Stimulated activated CD4-positive, alpha-beta T cell treated with anti-CD3 and anti-CD28 coated beads, Interleukin-15, amount 100 ng/mL, for 24 hours (primary cell): Measurements from ENCODE around the gene ZNF385A.
A peak's percentile ranks its signal among the peaks of the same experiment; 100 is the strongest.
"Not testable (repeated sequence)": the region's sequence is repeated elsewhere in the genome, so short reads cannot be mapped to it uniquely, and the experiment has no call there.

ENCODE experiments used
- DNase-seq: peaks from one replicate; pipeline ENCODE4 v3.0.0-alpha.2; 2020

Gene ZNF385A

DNA sequence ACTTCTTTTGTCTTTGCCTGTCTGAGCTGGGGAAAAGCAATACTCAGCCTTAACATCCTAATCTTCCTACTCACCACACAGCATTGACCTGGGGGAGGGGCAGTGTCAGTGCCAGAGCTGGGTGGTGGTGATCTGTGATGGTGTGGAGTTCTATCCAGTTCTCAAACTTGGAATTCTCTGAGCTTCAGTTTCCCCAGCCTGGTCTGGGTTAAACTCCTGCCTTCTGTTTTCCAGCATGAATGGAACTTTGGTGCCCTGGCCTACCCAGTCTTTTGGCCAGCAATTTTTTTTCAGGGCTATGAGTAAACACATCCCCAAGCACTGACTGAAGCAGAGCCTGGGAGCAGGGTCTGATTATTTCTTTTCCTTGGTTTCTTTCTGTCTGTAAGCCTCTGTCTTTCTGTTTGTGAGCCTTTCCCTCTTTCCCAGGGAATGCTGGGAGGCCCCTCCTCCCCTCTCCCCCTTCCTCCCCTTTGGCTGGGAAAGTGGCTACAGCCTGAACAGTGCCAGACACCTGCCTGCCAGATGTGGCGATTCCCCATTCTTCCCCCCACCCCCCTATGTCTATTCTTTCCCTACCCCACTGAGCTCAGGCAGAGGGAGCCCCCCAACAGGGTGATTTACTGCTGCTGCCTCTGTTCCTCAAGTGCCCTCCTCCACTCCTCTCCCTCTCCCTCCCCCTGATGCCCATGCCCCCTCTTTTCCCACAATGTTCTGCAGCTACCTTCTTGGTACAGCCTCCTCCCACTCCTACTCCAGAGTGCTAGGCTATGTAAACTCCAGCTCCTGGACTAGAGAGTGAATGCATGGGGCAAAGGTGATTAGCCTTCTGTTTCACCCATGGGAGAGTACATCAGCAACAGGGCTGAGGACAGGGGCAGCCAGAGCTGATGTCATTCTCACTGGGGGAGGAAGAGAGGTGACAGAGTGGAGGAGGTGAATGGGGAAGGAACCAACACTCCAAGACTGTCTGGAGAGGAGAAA is 31.4 kb downstream of the ZNF385A start:
- DNase-seq = no peak

DNA sequence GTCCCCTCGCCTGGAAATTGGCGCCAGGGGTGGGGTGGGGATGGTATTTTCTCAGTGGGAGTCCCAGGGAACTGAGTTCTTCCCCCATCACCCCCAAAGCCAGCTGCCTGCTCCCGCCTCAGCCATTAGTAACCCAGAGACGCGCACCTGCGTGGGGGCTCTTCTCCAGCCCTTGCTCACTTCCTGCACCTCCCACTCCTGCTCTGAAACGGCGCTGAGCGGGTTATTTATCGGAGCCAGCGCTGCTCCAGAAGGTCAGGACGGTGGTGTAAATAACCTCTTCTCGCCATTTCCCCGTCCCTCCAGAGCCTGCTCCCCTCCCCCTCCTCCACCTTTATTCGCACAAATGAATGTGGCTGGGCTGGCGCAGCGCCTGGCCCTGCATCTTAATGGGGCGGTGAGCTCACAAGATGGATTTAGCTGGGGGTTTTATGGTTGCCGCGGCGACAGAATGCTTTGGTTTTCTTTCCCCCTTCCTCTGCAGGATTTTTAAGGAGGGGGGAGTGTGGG is 32.5 kb downstream of the ZNF385A start:
- peak; percentile 62 for DNase-seq

DNA sequence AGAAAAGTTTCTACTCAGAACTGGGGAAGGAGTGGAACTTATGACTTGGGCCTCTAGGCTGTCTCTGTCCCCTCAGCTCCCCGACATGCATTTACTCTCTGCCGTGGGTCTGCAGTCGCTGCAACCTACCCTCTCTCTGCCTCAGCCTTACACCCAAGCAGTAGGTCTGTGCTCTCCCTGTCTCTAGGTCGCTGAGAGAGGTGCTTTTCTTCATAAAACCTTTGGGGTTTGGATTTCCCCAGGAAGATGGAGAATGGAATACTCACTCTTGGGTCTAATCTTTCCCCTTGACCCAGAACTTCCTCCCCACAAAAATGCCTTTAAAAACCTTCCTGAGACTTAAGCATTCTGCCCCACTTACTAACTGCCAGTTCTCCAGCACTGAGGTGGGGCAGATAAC is 33.2 kb downstream of the ZNF385A start:
- DNase-seq = no peak

DNA sequence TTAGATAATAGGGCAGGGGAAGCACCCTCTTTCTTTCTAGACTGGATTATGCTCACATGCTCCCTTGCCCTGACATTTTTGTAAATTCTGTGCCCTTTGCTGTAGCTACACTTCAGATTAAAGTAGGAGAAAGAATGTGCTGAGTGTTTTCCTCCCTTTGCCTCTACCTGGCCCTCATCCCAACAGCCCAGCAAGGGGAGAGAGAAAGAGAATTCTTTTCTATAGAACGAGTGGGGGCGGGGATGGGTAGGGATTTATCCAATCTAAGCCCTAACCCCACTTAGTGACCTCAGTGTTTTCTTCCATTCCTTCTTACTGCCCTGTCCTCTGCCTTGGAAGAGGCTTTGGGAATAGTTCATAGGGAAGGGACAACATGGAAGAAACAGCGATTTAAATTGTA is 33.8 kb downstream of the ZNF385A start:
- DNase-seq = no peak

DNA sequence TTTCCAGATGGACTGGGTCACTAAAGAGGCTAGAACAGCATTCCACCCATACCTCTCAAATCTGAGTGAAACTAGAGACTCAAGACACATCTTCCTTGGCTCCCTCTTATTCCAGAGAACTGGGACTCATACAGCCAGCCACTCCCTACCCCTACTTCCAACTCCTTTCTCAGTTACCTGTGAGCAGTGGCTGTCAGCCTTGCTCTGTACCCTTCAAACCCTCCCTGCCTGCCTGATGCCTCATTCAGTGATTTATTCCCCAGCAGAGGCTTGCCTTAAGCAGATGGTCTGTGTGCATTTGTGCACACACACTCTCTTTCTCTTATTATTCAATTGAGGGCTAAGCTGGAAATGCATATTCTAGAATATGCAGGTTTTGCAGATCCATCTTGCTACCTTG is 34.9 kb downstream of the ZNF385A start:
- no peak for DNase-seq

DNA sequence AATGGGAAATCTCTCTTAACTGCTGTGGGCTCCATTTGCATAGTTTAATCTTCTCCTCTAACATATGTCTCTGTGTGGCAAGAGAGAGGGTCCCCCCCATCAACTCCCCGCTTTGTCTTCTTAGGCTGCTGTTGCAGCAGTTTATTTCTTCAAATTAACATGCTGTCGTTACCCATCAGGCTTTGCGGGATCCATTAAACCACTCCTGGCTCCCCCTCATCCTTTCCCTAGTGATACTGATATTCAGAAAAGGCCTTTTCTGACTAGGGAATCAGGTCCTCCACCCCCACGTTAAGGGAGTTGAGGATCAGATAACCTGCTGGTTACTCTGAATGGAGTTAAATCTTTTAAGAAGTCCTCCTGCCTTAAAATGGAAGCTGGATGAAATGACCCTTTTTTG is 35.5 kb downstream of the ZNF385A start:
- DNase-seq = no peak

DNA sequence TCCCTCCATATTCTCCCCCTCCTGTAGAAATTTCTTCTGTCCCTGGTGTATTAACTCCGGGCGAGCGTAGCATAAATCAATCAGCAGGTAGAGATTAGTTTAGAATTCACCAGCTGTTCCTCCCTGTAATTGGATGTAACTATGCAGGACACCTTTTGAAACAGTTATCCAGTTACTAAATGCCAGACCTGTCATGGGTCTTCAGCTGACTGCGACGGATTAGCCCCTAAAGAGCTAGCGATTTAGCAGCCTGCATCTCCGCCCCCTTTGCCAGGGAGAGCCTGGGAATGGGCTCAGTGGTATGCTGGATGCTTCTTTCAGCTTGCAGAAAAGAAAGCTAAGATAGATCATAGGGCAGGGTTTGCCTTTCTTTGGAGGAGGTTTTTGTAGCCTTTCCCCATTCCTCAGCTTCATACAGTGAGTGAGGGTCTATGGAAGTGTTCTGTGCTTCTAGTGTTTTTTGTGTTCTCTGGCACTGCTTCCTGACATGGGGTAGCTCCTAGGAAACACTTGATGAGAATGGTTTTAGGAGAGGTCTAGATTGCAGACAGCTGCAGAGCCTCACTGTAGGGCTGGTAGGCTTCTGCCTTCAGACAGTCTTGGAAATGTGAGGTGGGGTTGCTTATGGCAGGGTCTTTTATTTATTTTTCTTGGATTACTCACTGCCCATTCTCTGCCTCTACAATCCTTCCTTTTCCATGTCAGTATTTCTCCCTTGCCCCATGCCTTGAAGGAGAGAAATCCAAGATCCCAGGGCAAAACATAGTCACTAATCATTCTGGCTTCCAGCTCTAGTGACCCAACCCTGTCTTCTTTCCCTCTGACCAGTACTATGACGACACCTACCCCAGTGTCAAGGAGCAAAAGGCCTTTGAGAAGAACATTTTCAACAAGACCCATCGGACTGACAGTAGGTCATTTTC is 42.9 kb downstream of the ZNF385A start:
- no peak for DNase-seq

DNA sequence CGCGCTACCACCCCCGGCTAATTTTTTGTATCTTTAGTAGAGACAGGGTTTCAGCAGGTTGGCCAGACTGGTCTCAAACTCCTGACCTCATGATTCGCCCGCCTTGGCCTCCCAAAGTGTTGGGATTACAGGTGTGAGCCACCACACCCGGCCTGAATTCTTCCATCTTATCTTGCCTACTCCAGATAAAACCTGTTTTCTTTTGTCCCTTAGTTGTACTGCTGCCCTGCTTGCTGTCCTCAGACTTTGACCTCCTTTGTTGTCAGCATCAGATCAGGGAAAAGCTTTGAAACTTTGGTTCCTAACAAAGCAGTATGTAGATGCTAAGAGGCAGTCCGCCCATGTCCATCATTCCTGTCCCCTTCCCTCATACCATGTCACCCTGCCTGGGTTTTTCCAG is 43.7 kb downstream of the ZNF385A start:
- DNase-seq = no peak

DNA sequence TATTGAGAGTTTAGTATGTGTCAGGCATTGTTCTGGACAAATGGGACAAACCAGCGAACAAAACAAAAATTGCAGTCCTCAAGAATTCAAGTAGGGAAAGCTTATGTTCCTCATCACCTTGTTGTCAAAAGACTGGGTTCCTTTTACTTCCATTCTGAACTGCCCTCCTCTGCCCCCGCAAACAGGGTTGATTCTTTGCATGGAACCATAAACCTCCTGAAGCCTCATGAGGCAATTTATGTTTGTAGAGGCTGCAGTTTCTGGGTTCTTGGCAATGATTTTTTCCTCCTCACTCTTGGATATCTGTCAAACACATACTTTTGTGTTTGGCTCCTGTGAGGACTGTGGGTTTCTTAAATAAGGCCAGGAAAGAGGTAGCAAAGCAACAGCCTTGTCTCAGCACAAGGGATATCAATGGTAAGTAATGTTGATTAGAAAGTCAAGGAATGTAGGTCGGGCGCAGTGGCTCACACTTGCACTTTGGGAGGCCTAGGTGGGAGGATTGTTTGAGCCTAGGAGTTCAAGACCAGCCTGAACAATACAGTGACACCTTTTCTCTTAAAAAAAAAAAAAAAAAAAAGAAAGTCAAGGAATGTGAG is 45.7 kb downstream of the ZNF385A start:
- DNase-seq = no peak

DNA sequence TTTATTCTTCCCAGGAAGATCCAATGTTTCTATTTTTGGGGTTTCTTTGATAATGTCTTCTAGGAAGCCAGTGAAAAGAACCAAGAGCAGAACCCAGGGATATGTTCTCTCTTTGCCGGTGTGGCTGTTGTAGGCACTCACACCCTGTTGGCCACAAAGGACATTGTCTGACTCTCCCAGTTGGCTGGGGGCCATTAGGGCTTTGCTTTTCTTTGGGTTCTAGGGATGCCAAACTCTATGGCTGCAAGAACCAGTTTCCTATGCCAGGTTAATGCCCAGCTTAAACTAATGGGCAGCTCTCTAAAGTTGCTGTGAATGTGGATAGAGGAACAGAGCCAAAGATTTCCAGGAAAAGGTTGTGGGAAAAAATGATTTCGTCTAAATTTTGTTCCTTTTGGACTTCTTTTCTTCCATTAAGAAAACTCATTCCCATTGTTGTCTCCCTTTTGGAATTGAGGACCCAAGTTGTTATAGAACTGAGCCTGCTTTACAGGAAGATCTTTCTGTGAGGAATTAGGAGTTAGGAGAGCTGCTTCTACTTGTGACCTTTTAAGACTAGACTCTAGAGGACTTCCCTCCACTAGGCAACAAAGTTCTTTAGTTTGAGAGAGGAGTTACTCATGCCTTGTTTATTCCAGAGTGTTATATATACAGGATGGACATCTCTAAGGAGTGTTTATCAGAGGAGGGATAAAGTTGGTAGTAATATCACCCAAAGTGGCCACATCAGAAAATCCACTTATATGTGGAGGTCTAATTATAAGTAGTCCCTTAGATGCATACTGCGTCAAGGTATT is 46.5 kb downstream of the ZNF385A start:
- no peak for DNase-seq

DNA sequence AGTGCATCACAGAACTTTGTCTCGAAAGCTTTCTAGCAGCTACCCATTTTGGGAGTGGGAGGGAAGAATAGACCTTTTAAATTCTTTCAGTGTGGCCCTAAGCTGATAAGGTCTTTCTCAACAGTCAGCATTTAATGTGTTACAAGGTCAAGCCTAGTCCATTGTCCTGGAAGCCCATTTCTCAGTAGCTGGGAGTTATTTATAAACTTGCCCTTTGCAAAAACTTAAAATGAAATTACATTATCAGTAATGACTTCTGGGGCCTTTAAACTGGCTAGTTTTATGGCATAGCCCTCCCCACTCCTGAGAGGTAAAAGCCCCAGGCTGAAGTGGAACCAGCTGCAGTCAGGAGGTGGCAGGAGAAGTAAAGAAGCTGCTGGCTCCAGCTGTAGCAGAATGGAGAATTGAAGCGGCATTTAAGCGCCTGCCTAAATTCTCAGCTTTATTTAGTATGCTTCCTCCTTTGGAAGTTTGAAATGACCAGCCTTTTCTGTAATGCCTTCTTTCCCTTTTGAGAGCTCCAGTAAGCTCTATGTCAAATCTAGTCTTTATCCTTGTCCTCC is 47.2 kb downstream of the ZNF385A start:
- DNase-seq = no peak

DNA sequence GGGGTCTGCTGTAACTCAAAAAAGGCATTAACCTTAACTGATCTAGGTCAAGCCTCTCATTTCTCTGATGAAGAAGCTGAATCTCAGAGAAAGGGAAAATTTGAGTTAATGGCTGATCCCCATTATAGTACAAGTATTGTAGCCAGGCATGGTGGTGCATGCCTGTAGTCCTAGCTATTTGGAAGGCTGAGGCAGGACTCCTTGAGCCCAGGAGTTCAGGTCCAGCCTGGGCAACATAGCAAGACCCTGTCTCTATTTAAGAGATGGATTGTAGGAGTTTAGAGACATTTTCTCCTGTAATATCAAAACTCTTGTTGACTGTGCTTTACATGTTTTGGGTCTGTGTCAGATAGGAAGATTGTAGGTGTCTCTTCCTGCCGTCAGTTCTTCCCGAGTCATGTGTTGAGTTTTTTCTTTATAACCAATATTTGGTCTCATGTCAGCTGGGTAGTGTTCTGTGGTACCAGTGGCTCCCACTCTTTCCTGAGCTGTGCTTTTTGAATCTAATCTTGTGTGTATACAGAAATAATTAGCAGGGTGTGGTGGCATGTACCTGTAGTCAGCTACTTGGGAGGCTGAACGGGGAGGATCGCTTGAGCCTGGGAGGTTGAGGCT is 51.0 kb downstream of the ZNF385A start:
- no peak for DNase-seq

DNA sequence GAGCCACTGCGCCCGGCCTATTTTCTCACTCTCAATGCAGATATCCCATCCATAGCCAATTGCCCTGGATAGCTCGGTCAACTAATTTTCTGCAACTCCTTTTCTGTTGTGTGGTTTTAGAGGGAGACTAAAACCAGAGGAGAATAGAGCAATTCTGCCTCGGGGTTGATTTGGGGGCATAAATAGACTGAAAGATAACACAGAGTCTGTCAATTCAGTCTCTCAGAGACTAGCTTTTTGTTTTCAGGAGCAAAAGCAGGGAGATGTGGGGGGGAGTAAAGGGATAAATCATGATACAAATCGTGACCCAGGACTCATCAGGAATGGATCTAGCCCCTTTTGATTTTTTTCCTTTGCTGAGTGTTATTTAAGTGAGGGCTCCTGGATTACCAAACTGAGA is 53.1 kb downstream of the ZNF385A start:
- DNase-seq = no peak

DNA sequence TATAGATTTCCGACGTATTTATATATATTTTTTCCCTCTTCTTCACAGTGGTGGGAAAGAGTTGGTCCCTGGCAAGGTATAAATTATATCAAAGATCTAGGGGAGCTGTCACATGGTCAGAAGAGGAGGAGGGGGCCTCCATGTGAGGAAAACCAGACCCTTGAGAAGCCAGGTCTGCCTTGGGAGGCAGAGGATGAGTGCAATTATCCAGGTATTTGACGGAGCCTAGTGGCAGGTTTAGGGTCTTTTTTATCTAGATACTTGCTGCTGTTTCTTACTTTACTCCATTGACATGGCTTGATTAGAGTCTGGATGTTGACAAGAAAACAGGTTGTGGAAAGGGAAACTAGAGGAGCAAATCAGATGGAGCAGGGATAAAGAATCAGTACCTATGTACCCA is 54.1 kb downstream of the ZNF385A start:
- DNase-seq = no peak

DNA sequence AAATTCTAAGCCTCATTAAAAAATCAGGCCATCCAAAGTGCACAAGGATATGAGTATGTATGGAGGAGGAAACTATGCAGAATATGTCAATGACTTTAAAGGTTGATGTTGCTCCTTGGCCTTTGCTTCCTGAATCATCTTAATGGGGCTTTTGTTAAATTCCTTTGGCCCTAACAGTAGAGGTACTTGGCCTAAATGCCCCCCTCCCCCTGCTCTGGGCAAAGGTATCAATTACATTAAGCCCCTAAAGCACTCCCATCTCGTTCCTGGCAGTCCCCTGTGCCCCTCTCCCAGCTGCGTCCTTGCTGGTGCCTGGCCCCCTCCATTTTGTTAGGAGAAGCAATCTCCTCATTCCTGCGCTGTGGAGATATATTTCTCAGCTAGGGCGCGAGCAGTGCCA is 54.8 kb downstream of the ZNF385A start:
- no peak for DNase-seq

DNA sequence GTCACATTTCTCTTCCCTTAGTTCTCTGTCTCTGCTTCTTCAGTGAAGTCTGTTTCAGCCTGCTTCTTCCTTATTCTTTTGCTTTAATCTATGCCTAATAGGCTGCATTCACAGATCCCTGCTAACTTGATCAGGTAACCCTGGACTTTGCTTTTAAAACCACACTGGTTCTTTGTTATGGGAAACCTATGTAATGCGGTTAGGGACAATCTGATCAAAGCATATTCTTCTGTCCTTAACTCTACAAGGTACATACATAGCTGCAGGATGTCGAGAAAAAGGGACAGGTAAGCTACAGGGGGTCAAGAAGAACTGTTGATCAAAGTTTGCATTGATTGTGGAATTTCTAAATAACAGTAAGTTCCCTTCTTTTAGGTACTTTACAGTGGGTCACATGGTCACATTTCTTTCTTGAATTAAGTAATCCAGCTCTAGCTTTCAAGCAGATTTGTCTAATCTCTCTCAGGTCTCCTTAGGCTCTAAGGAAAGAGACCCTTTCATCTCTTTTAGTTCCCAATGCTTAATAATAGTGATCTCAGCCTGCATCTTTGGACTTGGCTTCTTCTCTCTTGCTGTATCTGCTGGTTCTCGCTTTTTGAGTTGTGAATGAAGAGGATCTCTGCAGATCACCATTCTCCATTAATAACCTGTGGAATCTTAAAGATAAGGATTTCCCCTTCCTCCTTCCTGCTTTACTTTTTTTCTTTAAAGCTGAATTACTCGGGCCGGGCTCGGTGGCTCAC is 55.8 kb downstream of the ZNF385A start:
- no peak for DNase-seq

DNA sequence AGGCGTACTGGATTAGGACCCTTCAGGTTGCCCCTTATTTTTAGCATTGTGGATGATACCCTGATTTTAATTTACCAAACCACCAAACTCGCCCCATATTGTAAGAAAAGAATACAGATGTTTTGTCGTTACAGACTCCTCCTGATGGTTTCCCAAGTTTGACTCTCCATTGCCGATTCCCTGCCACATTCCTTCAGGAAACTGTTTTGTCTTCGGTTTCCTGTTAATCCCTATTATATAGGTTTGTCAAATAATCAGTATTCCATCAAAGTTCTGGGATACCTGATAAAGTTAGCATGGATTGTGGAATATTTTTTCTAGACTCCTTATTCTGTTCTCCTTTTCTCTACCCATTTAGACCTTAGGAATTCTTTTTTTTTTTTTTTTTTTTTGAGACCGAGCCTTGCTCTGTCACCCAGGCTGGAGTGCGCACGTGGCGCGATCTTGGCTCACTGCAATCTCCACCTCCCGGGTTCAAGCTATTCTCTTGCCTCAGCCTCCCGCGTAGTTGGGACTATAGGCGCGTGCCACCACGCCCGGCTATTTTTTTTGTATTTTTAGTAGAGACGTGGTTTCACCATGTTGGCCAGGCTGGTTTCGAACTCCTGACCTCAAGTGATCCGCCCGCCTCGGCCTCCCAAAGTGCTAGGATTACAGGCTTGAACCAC is 59.0 kb downstream of the ZNF385A start:
- not testable (repeated sequence) for DNase-seq

DNA sequence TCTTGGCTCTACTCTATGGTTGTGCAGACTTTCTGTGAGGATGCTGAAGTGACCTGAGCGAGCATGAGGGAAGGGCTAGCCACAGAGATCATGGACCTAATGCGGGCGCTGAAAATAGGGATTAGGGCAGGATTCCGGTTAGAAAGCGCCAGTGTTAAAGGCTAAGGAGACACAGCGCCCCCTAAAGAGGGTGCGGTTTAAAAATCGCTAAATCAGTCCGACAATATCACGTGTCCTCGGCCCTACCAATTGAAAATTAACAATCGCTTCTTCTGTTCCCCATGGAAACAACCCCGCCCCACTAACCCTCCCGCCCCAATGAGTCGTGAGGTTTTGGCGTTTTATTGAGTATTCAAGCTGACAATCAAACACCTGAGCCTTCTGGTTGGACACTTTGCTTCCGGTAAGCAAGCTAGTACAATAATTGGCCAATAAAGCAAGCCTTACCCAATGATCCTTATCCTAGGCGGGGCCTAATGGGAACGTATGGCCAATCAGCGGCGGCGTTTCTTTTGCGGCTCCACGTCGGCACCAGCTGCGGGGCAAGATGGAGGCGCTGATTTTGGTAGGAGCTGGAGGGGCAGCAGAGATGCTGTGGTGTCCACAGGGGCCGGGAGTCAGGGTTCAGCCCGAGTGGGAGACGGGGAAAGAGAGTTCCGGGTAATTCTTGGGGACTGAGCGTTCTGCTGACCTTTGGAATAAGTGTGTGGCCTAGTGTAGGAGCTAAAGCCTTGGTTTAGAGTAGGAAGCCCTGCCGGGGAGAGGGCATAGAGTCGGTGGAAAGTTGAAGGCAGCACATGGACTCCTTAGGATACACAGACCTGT is 59.7 kb downstream of the ZNF385A start, which contains the start of gene COPZ1:
Gene COPZ1 (plus strand): TSS at position 515 of the 825 bp plus-strand sequence. CDS start 33 bp downstream, at position 548.
- DNase-seq = peak; percentile 94

DNA sequence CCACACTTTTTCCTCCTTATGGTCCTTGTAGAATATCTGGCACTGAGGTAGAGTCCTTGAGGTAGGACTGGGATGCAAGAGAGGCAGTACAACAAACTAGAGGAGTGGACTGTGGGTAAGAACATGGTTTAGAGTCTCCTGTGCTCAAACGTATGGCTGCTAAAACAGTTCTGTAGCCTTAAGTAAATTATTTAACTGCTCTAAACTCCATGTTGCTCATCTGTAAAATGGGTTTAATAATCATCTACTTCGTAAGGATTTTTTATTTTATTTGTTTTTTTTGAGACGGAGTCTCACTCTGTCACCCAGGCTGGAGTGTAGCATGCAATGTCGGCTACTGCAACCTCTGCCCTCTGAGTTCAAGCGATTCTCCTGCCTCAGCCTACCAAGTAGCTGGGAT is 63.2 kb downstream of the ZNF385A start:
- DNase-seq = no peak
